A673 (cell line): ENCODE measurements around the gene MCF2L2. TPM values are rescaled to one million over a fixed set of nuclear protein-coding genes. Genes with fewer than 3 reads are reported as not detected.

Source experiments
- BruUV-seq: library from RNA; stranded (reverse); fragments of 400-500 nt; replicated peaks from 2 replicates; lab custom pipeline; 2021; lab: Mats Ljungman, UMichigan
- CTCF ChIA-PET: fragments of 300-600 bp; sonication (Branson Sonifier 250); formaldehyde crosslinking; loops from one replicate; lab custom pipeline; 2022; ENCODE audit warnings: antibody characterized with exemption; lab: Charles Lee
- POLR2A ChIA-PET: fragments of 300-600 bp; sonication (Branson Sonifier 250); formaldehyde crosslinking; loops from one replicate; lab custom pipeline; 2022; ENCODE audit warnings: antibody characterized with exemption; ENCODE audit not compliant: low non-redundant PET; lab: Charles Lee
- DNase-seq: peaks from one replicate; pipeline ENCODE4 v3.0.0-alpha.2; 2015; ENCODE audit warnings: low spot score
- H3K27ac ChIP-seq: fragments of 200-600 bp; sonication (generic); 2 replicates; pipeline ENCODE4 v1.5.1; 2016; ENCODE audit warnings: mixed run types, low read depth, mild to moderate bottlenecking, mixed read lengths, antibody characterized with exemption, low read length; ENCODE audit not compliant: poor library complexity, severe bottlenecking
- H3K27me3 ChIP-seq: fragments of 200-600 bp; sonication (generic); replicated peaks from 2 replicates; pipeline ENCODE4 v1.6.1; 2017; ENCODE audit warnings: mixed run types, low read depth, mild to moderate bottlenecking, mixed read lengths, antibody characterized with exemption, low read length; ENCODE audit not compliant: insufficient read depth, poor library complexity
- H3K36me3 ChIP-seq: fragments of 200-600 bp; sonication (generic); 2 replicates; pipeline ENCODE4 v1.6.1; 2016; ENCODE audit warnings: mixed run types, mild to moderate bottlenecking, mixed read lengths, antibody characterized with exemption, low read length; ENCODE audit not compliant: insufficient read depth, poor library complexity, severe bottlenecking
- H3K4me1 ChIP-seq: fragments of 200-600 bp; sonication (generic); 2 replicates; pipeline ENCODE4 v1.6.1; 2017; ENCODE audit warnings: mixed run types, mild to moderate bottlenecking, mixed read lengths, antibody characterized with exemption, low read length; ENCODE audit not compliant: insufficient read depth, poor library complexity, severe bottlenecking
- H3K4me3 ChIP-seq: fragments of 200-600 bp; sonication (generic); 2 replicates; pipeline ENCODE4 v1.5.1; 2016; ENCODE audit warnings: low read depth, mixed run types, mild to moderate bottlenecking, mixed read lengths, low read length; ENCODE audit not compliant: poor library complexity, severe bottlenecking
- H3K9me3 ChIP-seq: fragments of 200-600 bp; sonication (generic); 2 replicates; pipeline ENCODE4 v1.6.1; 2016; ENCODE audit warnings: mixed run types, low read depth, mild to moderate bottlenecking, mixed read lengths, antibody characterized with exemption, low read length; ENCODE audit not compliant: poor library complexity, severe bottlenecking
- EZH2 ChIP-seq: fragments of 200-600 bp; sonication (generic); IDR thresholded peaks from 2 replicates; pipeline ENCODE4 v1.6.1; 2017; ENCODE audit warnings: borderline replicate concordance, low read depth, mild to moderate bottlenecking, mixed read lengths, antibody characterized with exemption, low read length; ENCODE audit not compliant: poor library complexity, severe bottlenecking
- intact Hi-C: fragments of 100-400 bp; cut with micrococcal nuclease; formaldehyde crosslinking; loops from one replicate; pipeline ENCODE4 v1.10.0; 2022; ENCODE audit not compliant: unreplicated experiment
- total RNA-seq: library from RNA; stranded (reverse); gene quantifications from 2 replicates; pipeline ENCODE4 v1.2.3, GENCODE V29; 2021
- TF ChIP-seq, protein P1 (sequence below): fragments of 300-800, 200-600 bp; sonication (generic); conservative IDR thresholded peaks from 2 replicates; pipeline ENCODE4 v1.5.1; 2017; ENCODE audit warnings: low read depth, mild to moderate bottlenecking, antibody characterized with exemption, low read length, moderate library complexity, mixed read lengths

Gene MCF2L2
- total RNA-seq, 1 experiment from 2014 or later, result not detected

DNA sequence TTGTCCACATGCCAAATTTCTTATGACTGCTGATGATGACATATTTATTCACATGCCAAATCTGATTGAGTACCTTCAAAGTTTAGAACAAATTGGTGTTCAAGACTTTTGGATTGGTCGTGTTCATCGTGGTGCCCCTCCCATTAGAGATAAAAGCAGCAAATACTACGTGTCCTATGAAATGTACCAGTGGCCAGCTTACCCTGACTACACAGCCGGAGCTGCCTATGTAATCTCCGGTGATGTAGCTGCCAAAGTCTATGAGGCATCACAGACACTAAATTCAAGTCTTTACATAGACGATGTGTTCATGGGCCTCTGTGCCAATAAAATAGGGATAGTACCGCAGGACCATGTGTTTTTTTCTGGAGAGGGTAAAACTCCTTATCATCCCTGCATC lies 158.1 kb downstream of the MCF2L2 start:
- ChIA-PET POLR2A (no interaction called here), CTCF (no interaction called here)
- Histone ChIP-seq H3K27me3 (no peaks in the 10 kb centered on the region), H3K4me3 (no peak overlapping the region), H3K27ac (no peak overlapping the region), H3K36me3 (peaks cover 3% of the 10 kb centered on the region), H3K4me1 (peaks cover 17% of the 10 kb centered on the region), H3K9me3 (no peaks in the 10 kb centered on the region)
- no TSS peak for BruUV-seq
- intact Hi-C loops, result no loop called here
- DNase-seq, result no peak
- TF ChIP-seq EZH2, result no peak

DNA sequence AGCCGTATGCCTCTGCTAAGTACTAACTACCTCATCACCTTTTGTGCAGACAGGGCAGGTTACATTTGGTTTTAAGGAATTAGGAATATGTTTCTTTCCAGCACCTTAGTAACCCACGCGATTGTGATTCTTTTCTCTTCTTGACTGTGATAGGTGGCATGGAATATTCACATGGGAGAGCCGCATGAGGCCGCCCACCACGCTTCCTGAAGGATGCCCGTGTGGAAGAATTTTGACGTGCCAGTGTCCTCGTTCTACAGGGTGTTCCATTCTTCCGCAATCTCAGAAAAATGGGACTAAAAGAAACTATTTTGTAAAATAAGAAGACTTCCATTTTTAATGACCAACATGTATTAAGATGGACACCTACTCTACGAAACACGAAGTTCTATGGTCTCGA lies 159.1 kb downstream of the MCF2L2 start:
- intact Hi-C loops, result no loop called here
- no peak for TF ChIP-seq EZH2
- TF ChIP-seq, protein P1, sequence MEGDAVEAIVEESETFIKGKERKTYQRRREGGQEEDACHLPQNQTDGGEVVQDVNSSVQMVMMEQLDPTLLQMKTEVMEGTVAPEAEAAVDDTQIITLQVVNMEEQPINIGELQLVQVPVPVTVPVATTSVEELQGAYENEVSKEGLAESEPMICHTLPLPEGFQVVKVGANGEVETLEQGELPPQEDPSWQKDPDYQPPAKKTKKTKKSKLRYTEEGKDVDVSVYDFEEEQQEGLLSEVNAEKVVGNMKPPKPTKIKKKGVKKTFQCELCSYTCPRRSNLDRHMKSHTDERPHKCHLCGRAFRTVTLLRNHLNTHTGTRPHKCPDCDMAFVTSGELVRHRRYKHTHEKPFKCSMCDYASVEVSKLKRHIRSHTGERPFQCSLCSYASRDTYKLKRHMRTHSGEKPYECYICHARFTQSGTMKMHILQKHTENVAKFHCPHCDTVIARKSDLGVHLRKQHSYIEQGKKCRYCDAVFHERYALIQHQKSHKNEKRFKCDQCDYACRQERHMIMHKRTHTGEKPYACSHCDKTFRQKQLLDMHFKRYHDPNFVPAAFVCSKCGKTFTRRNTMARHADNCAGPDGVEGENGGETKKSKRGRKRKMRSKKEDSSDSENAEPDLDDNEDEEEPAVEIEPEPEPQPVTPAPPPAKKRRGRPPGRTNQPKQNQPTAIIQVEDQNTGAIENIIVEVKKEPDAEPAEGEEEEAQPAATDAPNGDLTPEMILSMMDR, result no peak
- BruUV-seq, result no TSS peak
- Histone ChIP-seq H3K27ac (no peak overlapping the region), H3K36me3 (peaks cover 3% of the 10 kb centered on the region), H3K9me3 (no peaks in the 10 kb centered on the region), H3K27me3 (no peaks in the 10 kb centered on the region), H3K4me1 (peaks cover 24% of the 10 kb centered on the region), H3K4me3 (no peak overlapping the region)
- POLR2A ChIA-PET, result no interaction called here
- no peak for DNase-seq
- CTCF ChIA-PET, result no interaction called here

DNA sequence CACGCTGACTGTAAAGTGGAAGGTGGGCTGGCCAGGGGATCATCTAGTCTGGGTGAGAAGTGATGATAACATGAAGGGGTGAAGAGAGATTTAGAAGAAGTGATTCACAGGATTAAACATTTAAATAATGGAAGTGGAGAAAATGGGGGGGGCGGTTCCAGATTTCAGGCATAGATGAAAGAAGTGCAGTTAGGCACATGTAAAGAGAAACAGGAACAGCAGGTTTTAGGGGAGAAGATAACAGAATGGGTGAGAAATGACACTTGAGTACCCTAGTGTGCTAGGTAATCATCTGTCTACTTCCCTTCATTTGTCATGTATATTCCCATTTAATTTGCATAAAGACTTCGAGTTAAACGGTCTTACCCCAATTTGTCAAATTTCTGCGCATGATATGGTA lies 160.1 kb downstream of the MCF2L2 start:
- DNase-seq, result no peak
- H3K4me3 ChIP-seq, result no peak overlapping the region
- ChIA-PET POLR2A (no interaction called here), CTCF (no interaction called here)
- intact Hi-C loops, result no loop called here
- no TSS peak for BruUV-seq
- TF ChIP-seq, protein P1, result no peak
- no peak for TF ChIP-seq EZH2
- peaks cover 33% of the 10 kb centered on the region for H3K4me1 ChIP-seq
- no peaks in the 10 kb centered on the region for H3K27me3 ChIP-seq
- H3K36me3 ChIP-seq, result peaks cover 3% of the 10 kb centered on the region
- H3K27ac ChIP-seq, result no peak overlapping the region
- H3K9me3 ChIP-seq, result no peaks in the 10 kb centered on the region

DNA sequence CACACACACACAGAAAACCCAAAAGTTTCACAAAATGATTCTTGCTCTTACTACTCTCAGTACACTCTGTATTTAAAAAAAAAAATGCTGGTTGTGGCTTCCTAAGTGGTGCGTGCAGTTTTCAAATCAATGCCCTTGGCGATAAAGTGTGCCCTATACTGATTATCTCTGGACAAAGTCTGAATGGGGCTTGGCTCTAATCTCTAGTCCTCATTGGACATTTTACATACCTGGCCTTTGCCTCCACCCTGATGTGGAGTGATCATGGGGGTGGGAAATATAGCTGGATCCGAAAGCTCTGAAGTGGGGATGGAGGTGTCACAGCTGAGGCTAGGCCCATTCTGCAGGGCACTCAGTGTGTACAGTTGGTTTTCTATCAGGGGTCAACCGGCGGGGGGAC lies 161.3 kb downstream of the MCF2L2 start:
- H3K27me3 ChIP-seq, result no peaks in the 10 kb centered on the region
- POLR2A ChIA-PET, result no interaction called here
- H3K4me3 ChIP-seq, result no peak overlapping the region
- TF ChIP-seq EZH2, result no peak
- TF ChIP-seq, protein P1, result no peak
- intact Hi-C loops, result no loop called here
- BruUV-seq, result no TSS peak
- DNase-seq, result no peak
- peaks cover 3% of the 10 kb centered on the region for H3K36me3 ChIP-seq
- peaks cover 33% of the 10 kb centered on the region for H3K4me1 ChIP-seq
- no peaks in the 10 kb centered on the region for H3K9me3 ChIP-seq
- CTCF ChIA-PET, result no interaction called here
- H3K27ac ChIP-seq, result no peak overlapping the region
